NCI-H526 treated with DMSO at 0.1 percent for 48 hours (cell line): ENCODE results near the gene SCAF4.
"Not testable (repeated sequence)": the region's sequence is repeated elsewhere in the genome, so short reads cannot be mapped to it uniquely, and the experiment has no call there.

Experiments
- DNase-seq: peaks from one replicate; lab custom pipeline; 2025; lab: John Stamatoyannopoulos, UW

SCAF4 gene

GRCh38 chr21:31671931-31672330, 60.0 kb downstream of the SCAF4 start:
- DNase-seq: no peak

- no peak for DNase-seq
These were observed 60.7 kb downstream of the SCAF4 start for GRCh38 chr21:31671146-31671716.

- no peak for DNase-seq
These were observed 61.8 kb downstream of the SCAF4 start for GRCh38 chr21:31670070-31670469.

GRCh38 chr21:31668651-31669491, 63.0 kb downstream of the SCAF4 start:
- DNase-seq: no peak

- DNase-seq: no peak
These were observed 64.3 kb downstream of the SCAF4 start for GRCh38 chr21:31667639-31668038.

- DNase-seq: no peak
These were observed 64.8 kb downstream of the SCAF4 start for GRCh38 chr21:31667132-31667531.

GRCh38 chr21:31666445-31667010, 65.4 kb downstream of the SCAF4 start:
- no peak for DNase-seq

GRCh38 chr21:31665869-31666268, 66.0 kb downstream of the SCAF4 start:
- not testable (repeated sequence) for DNase-seq

- no peak for DNase-seq
These were observed 66.5 kb downstream of the SCAF4 start for GRCh38 chr21:31665397-31665796.

- DNase-seq: no peak
These were observed 68.2 kb downstream of the SCAF4 start for GRCh38 chr21:31663584-31664249.

- DNase-seq: no peak
These were observed 71.3 kb downstream of the SCAF4 start for GRCh38 chr21:31660591-31660990.

- DNase-seq: peak; percentile 14
These were observed 71.7 kb downstream of the SCAF4 start for GRCh38 chr21:31660259-31660565.

- peak; percentile 88 for DNase-seq
These were observed 72.2 kb downstream of the SCAF4 start, which contains the start of gene SOD1 for GRCh38 chr21:31659536-31660258. Gene SOD1 (plus strand): TSS chr21:31659693. CDS start chr21:31659770, 77 bp downstream.

- DNase-seq: no peak
These were observed 72.7 kb downstream of the SCAF4 start for GRCh38 chr21:31659286-31659535.

- no peak for DNase-seq
These were observed 73.9 kb downstream of the SCAF4 start for GRCh38 chr21:31658053-31658452.

GRCh38 chr21:31656199-31657095, 75.5 kb downstream of the SCAF4 start:
- DNase-seq: no peak

GRCh38 chr21:31654821-31655580, 76.9 kb downstream of the SCAF4 start:
- DNase-seq: not testable (repeated sequence)

- DNase-seq: no peak
These were observed 77.6 kb downstream of the SCAF4 start for GRCh38 chr21:31654340-31654739.

- not testable (repeated sequence) for DNase-seq
These were observed 80.4 kb downstream of the SCAF4 start for GRCh38 chr21:31651491-31651890.

GRCh38 chr21:31650930-31651329, 81.0 kb downstream of the SCAF4 start:
- no peak for DNase-seq

- DNase-seq: no peak
These were observed 84.3 kb downstream of the SCAF4 start for GRCh38 chr21:31647650-31648049.
